GM18505 (cell line): ENCODE data around the gene OR2AT4.
"Not testable (repeated sequence)": the region's sequence is repeated elsewhere in the genome, so short reads cannot be mapped to it uniquely, and the experiment has no call there.

Source experiments
- ATAC-seq: cut with Tn5 transposase; IDR thresholded peaks from one replicate; pipeline ENCODE4 v1.9.1; 2021; ENCODE audit not compliant: unreplicated experiment
- POLR2A ChIP-seq: IDR thresholded peaks from 4 replicates; pipeline ENCODE4 v1.6.1; 2011; ENCODE audit warnings: borderline replicate concordance; ENCODE audit not compliant: insufficient read depth, insufficient read length; ENCODE audit errors: extremely low read depth

OR2AT4 gene

DNA sequence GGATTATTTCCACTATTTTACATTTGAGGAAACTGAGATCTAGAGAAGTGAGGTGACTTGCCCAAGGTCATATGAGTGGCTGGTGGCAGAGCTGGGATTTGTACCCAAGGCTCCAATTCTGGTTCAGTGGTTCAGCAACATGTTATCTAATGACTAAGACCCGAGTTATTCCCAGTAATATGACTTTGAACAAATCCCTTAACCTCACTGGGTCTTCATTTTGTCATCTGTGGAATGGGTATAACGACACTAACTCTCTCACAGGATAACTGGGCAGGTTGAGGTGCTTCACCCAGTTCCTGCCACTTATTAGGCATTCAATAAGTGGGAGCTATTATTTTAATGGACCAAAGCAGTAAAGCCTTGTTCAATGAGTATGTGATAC, 489 bp upstream of the OR2AT4 start:
- no peak for TF ChIP-seq POLR2A
- ATAC-seq: no peak

DNA sequence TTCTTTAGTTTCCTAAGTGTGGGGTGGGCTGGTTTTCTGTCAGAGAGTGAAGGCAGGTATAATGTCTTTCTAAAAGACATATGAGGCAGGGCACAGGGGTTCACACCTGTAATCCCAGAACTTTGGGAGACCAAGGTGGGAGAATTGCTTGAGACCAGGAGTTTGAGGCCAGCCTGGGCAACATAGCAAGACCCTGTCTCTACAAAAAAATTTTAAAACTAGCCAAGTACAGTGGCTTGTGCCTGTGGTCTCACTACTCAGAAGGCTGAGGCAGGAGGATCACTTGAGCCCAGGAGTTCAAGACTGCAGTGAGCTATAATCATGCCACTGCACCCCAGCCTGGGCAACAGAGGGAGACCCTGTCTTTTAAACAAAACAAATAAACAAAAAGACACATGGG, 2.3 kb downstream of the OR2AT4 start:
- ATAC-seq: not testable (repeated sequence)

DNA sequence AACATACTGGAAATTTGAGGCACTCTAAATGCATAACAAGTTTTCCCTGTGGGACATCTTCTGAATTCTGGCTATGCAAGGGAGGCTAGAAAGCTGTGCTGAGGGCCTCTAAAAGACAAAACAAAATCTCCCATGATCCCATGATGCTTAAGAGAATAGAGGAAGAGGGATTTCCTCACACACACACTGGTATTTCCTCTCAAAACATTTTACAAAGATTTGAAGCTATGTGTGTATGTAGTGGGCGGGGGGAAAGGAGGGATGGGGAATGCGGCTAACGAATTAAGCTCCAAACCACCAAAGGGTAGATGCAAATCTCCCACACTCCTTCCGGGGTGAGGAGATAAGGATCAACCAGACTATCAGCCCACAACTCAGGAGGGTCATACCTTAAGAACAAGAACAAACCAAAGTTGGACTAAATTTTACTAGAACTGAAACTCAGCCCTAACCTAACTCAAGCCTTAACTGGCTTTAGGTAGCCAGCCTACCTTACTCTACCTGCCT, 6.0 kb downstream of the OR2AT4 start:
- no peak for ATAC-seq
- TF ChIP-seq POLR2A: no peak

DNA sequence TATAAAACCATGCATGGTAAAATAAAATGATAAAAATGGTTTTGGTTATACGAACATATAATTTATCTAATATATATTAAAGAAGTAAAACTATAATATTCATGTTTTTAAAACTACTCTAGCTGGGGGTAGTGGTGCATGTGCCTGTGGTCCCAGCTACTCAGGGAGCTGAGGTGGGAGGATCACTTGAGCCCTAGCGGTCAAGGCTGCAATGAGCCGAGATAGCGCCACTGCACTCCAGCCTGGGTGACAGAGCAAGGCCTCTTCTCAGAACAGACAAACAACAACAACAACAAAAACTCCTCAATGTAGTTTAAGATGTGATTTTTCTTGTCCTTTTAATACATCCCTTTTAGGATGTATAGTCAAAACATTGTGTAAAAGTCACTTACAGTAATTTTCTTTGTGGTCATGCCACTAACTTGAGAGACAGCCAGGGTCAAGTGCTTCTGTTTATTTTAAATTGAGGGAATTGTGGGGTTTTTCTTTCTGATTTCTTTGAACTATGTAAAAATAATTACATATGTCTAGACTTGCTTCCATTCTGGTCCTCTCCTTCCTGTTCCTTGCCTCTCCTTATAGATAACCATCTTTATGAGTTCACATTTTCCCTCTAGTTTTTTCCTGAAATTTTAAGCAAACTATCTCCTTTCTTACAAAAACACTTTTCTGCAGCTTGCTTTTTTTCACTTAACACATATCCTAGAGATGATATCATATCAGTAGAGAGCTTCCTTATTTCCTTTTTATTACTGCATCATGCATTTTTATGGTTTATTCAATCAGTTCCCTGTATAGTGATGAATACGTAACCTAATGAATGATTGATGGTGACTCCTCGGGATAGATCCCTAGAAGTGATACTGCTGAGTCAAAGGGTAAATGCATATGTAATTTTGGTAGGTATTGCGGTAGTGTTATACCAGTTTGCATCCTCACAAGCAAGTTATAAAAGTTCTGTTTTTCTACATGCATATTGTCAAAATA, 9.1 kb downstream of the OR2AT4 start:
- ATAC-seq: no peak

DNA sequence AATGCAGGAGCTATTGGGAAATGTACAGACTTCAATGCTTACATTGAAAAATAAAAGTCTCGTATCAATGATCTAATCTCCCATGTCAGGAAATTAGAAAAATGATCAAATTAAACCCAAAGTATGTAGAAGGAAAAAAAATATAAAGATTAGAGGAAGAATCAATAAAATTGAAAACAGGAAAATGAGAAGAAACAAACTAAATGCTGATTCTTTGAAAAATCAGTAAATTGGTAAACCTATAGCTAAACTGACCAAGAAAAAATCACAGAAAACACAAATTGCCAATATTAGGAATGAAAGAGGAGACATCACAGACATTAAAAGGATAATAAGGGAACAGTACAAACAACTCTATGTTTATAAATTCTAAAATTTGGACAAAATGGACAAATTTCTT, 11.8 kb downstream of the OR2AT4 start:
- ATAC-seq: no peak
- TF ChIP-seq POLR2A: no peak

More for the DNA sequence above, 9.1 kb downstream of the OR2AT4 start:
- TF ChIP-seq POLR2A: no peak

DNA sequence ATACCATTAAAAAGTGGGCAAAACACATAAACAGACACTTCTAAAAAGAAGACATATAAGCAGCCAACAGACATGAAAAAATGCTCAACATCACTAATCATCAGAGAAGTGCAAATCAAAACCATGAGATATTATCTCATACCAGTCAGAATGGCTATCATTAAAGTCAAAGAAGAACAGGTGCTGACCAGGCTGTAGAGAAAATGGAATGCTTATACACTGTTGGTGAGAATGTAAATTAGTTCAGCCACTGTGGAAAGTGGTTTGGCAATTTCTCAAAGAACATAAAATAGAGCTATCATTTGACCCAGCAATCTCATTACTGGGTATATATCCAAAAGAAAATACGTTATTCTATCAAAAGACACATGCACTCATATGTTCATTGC, 13.5 kb downstream of the OR2AT4 start:
- no peak for TF ChIP-seq POLR2A
- ATAC-seq: no peak

DNA sequence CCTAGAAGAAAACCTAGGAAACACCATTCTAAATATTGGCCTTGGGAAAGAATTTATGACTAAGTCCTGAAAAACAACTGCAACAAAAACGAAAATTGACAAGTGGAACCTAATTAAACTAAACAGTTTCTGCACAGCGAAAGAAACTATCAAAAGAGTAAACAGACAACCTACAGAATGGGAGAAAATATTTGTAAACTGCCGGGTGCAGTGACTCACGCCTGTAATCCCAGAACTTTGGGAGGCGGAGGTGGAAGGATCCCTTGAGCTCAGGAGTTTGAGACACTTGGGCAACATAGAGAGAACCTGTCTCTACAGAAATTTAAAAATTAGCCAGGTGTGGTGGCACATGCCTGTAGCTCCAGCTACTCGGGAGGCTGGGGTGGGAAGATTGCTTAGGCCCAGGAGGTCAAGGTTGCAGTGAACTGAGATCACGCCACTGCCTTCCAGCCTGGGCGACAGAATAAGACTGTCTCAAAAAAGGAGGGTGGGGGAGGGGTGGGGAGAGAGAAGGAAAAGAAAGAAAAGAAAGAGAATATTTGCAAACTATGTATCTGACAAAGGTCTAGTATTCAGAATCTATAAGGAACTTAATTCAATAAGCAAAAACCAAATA, 14.0 kb downstream of the OR2AT4 start:
- ATAC-seq: no peak
- TF ChIP-seq POLR2A: no peak

DNA sequence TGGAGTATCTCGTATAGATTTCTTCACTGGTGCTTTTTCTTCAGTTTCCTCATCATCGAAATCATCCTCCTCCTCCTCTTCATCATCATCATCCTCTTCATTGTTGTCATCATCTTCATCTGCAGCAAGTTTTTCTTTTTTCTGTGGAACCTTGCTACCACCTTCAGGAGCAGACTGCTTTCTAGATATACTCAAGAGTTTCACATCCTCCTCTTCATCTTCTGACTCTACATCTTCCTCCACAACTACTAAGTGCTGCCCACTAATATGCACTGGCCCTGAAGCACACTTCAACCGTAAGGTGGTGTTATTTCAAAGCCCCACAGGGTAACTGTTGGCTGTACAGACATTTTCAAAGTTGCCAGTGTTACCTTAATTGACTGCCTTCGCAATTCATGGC, 17.1 kb downstream of the OR2AT4 start:
- no peak for ATAC-seq
- no peak for TF ChIP-seq POLR2A

DNA sequence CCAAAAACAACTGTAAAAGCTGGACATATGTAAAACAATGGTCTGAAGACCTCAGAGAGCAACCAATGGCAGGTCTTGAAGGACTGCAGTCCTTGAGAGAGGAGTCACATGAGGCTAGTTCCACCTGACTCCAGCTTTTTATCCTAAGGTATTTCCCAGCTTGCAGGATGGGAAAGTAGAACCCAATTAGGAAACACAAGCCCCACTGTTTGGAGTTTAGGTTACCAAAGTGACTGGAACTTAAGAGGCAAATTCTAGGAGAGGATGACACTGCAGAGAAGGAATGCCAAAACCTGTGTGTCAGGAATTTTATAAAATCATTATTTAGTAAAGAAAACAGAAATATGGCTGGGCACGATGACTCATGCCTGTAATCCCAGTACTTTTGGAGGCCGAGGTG, 18.4 kb downstream of the OR2AT4 start:
- ATAC-seq: no peak
- TF ChIP-seq POLR2A: no peak

DNA sequence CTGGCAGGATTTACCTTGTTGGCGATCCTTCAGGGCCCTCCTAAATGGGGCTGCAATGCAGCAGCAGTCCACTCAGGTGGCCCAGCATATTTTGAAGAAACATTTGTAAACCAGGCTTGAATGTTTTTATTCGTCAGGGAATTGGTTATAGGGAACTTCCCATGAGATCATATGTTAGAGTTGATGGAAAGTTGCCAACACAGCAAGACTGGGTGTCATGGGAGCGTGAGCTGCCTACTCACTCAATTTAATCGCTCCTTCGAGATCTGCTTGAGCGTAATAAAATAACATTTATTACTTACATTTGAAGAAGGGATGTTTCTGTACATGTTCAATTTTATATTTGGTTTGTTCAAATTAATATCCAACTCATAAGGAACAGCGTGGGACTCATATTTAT, 19.4 kb downstream of the OR2AT4 start:
- ATAC-seq: no peak
- no peak for TF ChIP-seq POLR2A

DNA sequence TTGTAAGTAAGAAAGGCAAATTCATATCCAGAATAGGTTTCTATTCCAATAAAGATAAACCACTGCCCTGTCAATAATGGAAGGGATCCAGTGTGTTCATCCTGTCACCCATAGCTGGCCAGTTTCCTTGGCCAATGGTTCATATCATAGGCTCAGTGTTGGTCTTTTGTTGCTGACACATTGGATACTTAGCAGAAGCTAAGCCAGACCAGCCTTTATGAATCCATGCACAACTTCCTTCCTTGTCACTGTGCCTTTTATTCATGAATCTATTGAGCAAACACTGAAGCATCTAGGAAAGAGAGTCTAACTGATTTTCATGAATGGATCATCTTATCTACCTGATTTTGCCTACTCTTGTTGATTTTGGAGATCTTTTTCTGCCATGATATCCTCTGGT, 20.0 kb downstream of the OR2AT4 start:
- no peak for ATAC-seq
- no peak for TF ChIP-seq POLR2A

DNA sequence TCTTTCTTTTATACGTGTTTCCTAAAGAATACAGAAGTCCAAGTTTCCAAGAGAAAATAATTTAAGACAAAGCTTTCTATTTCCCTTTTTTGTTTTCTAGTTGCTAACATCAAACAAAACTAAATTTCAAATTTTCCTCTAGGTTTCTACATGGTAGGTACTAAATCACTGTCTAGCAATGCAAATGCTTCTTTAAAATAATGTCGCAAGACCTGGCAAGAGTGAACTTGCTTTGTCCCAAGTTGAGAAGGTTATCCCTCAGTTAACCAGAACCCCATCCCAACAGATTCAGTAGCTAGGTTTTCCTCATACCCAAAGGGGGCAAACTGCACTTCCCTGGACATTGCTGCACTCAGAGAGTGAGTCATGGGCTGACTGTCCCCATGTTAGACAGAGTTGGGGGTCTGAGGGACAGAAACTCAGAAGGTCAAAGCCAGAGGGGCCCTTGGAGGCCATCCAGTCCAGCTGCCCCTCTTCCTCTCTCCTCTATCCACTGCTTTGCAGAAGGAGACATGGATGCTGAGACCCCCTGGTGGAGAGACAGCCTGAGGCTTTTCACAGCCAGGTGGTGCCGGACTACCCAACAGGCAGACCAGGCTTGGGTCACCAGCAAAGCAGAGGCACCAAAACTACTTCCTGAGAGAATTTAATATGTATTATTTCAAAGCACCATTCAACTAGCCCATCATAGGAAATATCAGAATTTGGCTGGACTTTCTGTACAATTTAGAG, 23.1 kb downstream of the OR2AT4 start:
- no peak for ATAC-seq
- no peak for TF ChIP-seq POLR2A

DNA sequence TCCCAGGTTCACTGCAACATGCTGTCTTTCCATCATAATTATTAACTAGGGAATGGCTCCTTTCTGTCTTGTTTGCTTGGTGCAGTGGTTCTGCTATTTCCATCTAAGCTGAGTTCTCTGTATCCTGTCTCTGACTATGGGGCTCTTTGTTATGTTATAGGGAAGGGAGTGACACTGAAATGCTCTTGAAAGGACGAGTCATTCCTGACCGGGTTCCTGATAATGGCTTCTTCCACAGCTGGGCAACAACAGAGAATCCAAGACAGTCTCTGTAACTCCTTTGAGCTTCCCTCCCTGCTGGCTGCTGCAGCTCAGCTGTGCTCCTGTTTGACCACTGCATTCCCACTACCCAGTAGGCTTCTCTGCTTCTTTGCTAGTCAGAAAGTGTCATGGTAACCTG, 24.1 kb downstream of the OR2AT4 start:
- ATAC-seq: no peak
- TF ChIP-seq POLR2A: no peak
